Peyer's patch (tissue), 4 donors: ENCODE measurements around the gene ULK1.

ENCODE experiments used
- POLR2A ChIP-seq, 2 donors: fragments of 450-650 bp; IDR thresholded peaks; one replicate each; pipeline ENCODE4 v1.5.1; 2017; ENCODE audit warnings: antibody characterized with exemption in 2 of 2, mild to moderate bottlenecking in 2 of 2, moderate library complexity in 2 of 2
- TF ChIP-seq, protein P1 (sequence below), 6 experiments: fragments of 450-650 bp in 4 of 6; fragments of 200-600 bp in 2 of 6; sonication (generic) in 1 of 6; IDR thresholded peaks; one replicate each; pipeline ENCODE4 v1.5.1; 2017 to 2019; ENCODE audit warnings: antibody characterized with exemption in 6 of 6, mild to moderate bottlenecking in 3 of 6, moderate library complexity in 1 of 6

DNA sequence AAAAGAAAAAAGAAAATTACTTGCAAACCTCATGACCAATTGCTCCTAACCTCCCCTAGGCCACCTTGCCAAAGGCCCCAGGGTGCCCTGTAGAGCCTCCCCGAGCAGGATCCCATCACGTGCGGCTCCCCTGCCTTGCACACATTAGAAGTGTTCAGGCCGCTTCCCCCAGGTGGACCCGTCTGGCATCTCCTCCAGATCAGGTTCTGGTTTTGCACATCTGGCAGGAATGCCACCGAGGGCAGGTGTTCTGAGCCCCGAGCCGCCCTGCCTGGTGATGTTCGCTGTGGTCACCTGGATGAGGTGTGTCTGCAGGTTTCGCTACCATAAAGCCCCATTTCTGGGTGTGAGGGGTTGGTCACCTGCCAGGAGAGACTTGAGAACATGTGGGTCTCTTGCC lies 47.0 kb upstream of the ULK1 start:
- TF ChIP-seq, protein P1, sequence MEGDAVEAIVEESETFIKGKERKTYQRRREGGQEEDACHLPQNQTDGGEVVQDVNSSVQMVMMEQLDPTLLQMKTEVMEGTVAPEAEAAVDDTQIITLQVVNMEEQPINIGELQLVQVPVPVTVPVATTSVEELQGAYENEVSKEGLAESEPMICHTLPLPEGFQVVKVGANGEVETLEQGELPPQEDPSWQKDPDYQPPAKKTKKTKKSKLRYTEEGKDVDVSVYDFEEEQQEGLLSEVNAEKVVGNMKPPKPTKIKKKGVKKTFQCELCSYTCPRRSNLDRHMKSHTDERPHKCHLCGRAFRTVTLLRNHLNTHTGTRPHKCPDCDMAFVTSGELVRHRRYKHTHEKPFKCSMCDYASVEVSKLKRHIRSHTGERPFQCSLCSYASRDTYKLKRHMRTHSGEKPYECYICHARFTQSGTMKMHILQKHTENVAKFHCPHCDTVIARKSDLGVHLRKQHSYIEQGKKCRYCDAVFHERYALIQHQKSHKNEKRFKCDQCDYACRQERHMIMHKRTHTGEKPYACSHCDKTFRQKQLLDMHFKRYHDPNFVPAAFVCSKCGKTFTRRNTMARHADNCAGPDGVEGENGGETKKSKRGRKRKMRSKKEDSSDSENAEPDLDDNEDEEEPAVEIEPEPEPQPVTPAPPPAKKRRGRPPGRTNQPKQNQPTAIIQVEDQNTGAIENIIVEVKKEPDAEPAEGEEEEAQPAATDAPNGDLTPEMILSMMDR (IDR thresholded peaks at IDR 0.05): no peak
- no peak for TF ChIP-seq POLR2A (IDR thresholded peaks at IDR 0.05)
